ENCODE data around the gene MGAT2. TPM values are rescaled to one million over a fixed set of nuclear protein-coding genes. Genes with fewer than 3 reads are reported as not detected.

The MGAT2 gene
- total and polyA plus RNA-seq, 10 donors: 20.5 to 43.5 (median 36.9) TPM

GRCh38 chr14:49659526-49660455 is 39.2 kb downstream of the MGAT2 start:
- WGBS, 5 donors: 81 to 95% (median 90%) methylated on average over 2 of the region's 2 CpGs
- TF ChIP-seq POLR2A (IDR thresholded peaks at IDR 0.05): no peak
- no peak for TF ChIP-seq POLR2AphosphoS5 (IDR thresholded peaks at IDR 0.05)
- H3K36me3 ChIP-seq: no peaks in the 10 kb centered on the region

GRCh38 chr14:49670475-49670874 is 49.9 kb downstream of the MGAT2 start:
- Histone ChIP-seq H3K9me3 (peaks cover 0 to 9% (median 0%) of the 10 kb centered on the region in 8 donors), H3K27ac (no peak overlapping the region), H3K4me1 (no peaks in the 10 kb centered on the region), H3K4me3 (no peak overlapping the region), H3K27me3 (replicated peaks in 1 of 7) (no peaks in the 10 kb centered on the region), H3K36me3 (peaks cover 0 to 14% (median 0%) of the 10 kb centered on the region in 6 donors)
- DNase-seq: no peak
- intact Hi-C loops (cut with DNase I; ENCODE audit: low total_unique reads): no loop called here
- no peak for TF ChIP-seq CTCF (IDR thresholded peaks at IDR 0.05 in 8 of 11, conservative IDR thresholded peaks at IDR 0.05 in 3 of 11)
- no peak for TF ChIP-seq POLR2A (IDR thresholded peaks at IDR 0.05)
- TF ChIP-seq POLR2AphosphoS5 (IDR thresholded peaks at IDR 0.05): no peak

More at GRCh38 chr14:49659526-49660455, 39.2 kb downstream of the MGAT2 start:
- no peak for DNase-seq
- no peaks in the 10 kb centered on the region for H3K9me3 ChIP-seq
- no peaks in the 10 kb centered on the region for H3K4me1 ChIP-seq
- intact Hi-C loops (cut with DNase I; ENCODE audit: low total_unique reads): no loop called here
- H3K27me3 ChIP-seq (replicated peaks in 1 of 7): no peaks in the 10 kb centered on the region
- H3K4me3 ChIP-seq: no peak overlapping the region
- no peak overlapping the region for H3K27ac ChIP-seq

Small RNA genes lying within 50 kb of the gene (small RNA-seq; reads per million reads assigned to genes)
- gene AL139099.3 (0 reads per million in 4 donors), gene AL139099.4 (0 reads per million in 4 donors), gene RF00019 (0 reads per million in 4 donors)

Other genes starting within 250 kb of the MGAT2 start
- 1,000 to 10,000 TPM; 1,240 to 4,577 (median 1,855) TPM for gene RPS29, start 34.4 kb upstream of the MGAT2 start, total RNA-seq
- over 10,000 TPM in 1 of 3 donors, 1,000 to 10,000 TPM in 2; 5,592 to 11,620 (median 9,371) TPM for gene RPS29, start 34.4 kb upstream of the MGAT2 start, polyA plus RNA-seq
- gene LRR1, start 21.9 kb upstream of the MGAT2 start, total RNA-seq: 10 to 100 TPM in 5 of 7 donors, 1 to 10 TPM in 2; 8.8 to 16.5 (median 12.7) TPM
- 10 to 100 TPM; 10.7 to 11.8 (median 11.7) TPM for gene LRR1, start 21.9 kb upstream of the MGAT2 start, polyA plus RNA-seq
- gene RPL36AL, start 173 bp upstream of the MGAT2 start, total RNA-seq: 100 to 1,000 TPM; 122 to 222 (median 157) TPM
- gene RPL36AL, start 173 bp upstream of the MGAT2 start, polyA plus RNA-seq: 100 to 1,000 TPM; 416 to 638 (median 530) TPM
- 10 to 100 TPM in 1 of 7 donors, 1 to 10 TPM in 6; 3.9 to 10.1 (median 6.3) TPM for gene DNAAF2, start 14.4 kb downstream of the MGAT2 start, total RNA-seq
- 1 to 10 TPM; 6.5 to 6.9 (median 6.6) TPM for gene DNAAF2, start 14.4 kb downstream of the MGAT2 start, polyA plus RNA-seq
- gene POLE2, start 67.4 kb downstream of the MGAT2 start, total RNA-seq: 1 to 10 TPM; 1.8 to 7.4 (median 3.9) TPM
- gene POLE2, start 67.4 kb downstream of the MGAT2 start, polyA plus RNA-seq: 1 to 10 TPM; 3.0 to 4.9 (median 3.5) TPM
- gene KLHDC1, start 72.3 kb downstream of the MGAT2 start, total RNA-seq: 10 to 100 TPM in 4 of 7 donors, 1 to 10 TPM in 3; 5.9 to 12.8 (median 10.2) TPM
- gene KLHDC1, start 72.3 kb downstream of the MGAT2 start, polyA plus RNA-seq: 1 to 10 TPM; 3.1 to 4.3 (median 3.2) TPM
- gene KLHDC2, start 147.4 kb downstream of the MGAT2 start, total RNA-seq: 10 to 100 TPM; 31.9 to 66.8 (median 47.9) TPM
- gene KLHDC2, start 147.4 kb downstream of the MGAT2 start, polyA plus RNA-seq: 10 to 100 TPM; 34.0 to 41.0 (median 37.4) TPM
- 100 to 1,000 TPM in 2 of 7 donors, 10 to 100 TPM in 5; 77.3 to 187 (median 84.7) TPM for gene NEMF, start 232.0 kb downstream of the MGAT2 start, total RNA-seq
- gene NEMF, start 232.0 kb downstream of the MGAT2 start, polyA plus RNA-seq: 10 to 100 TPM; 24.3 to 35.0 (median 29.3) TPM

Data from spleen (tissue), 11 donors.